NCI-H1417 treated with DMSO at 0.1 percent for 48 hours (cell line): ENCODE measurements around the gene MEI1.

Experiments used
- DNase-seq: peaks from one replicate; lab custom pipeline; 2025; lab: John Stamatoyannopoulos, UW

Gene MEI1

GRCh38 chr22:41841085-41841712, 141.9 kb downstream of the MEI1 start:
- no peak for DNase-seq

DNA sequence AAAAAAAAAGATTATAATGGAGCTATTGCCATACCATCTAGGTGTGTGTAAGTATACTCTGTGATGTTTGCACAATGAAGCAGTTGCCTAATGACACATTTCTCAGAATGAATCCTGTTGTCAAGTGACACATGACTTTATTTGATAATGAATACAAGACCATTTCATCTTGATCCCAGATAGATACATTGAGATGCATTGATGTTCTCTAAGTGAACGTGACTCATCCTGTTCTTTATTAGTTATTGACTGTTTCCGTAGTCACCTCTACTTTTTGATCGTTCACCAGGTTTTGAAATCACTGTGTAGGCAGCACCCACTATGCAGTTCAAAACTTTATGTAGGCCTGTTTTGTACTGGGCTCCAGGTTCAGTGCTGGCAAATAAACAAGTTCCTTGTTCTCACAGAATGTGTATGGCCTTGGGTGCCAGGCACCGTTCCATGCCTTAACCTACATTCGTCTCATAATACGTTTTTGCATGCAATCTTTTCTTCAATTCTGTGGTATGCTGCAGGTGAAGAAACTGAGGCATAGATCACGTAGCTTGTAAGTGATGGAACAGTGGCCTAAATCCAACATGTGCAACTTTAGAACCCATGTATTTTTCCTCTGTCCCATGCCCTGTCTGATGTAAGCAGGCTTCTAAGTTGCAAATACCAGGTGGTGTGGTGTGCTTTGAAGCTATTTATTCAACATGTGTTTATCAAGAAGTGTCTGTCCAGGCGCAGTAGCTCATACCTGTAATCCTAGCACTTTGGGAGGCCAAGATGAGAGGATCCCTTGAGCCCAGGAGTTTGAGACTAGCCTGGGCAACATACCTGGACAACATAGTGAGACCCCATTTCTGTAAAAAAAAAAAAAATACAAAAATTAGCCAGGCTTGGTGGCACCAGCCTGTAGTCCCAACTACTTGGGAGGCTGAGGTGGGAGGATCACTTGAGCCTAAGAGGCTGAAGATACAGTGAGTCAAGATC, 144.0 kb downstream of the MEI1 start:
- no peak for DNase-seq

DNA sequence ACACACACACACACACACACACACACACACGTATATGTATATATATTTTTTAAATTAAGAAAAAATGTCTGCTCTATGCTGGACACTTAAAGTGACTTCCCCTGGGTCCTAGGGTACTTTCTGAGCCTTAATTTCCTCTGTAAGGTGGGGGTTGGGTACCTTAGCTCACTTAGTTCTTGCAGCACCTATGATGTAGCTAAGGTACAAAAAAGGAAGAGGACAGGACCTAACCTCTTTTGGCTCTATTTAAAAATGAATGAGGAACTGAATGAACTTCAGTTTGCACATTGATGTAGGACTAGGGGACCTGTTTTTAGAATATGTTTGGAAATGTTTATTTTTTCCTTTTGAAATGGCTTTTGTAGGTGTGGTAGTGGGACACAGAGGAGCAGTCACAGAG, 144.7 kb downstream of the MEI1 start:
- no peak for DNase-seq

GRCh38 chr22:41844513-41844912, 145.2 kb downstream of the MEI1 start:
- DNase-seq: no peak

DNA sequence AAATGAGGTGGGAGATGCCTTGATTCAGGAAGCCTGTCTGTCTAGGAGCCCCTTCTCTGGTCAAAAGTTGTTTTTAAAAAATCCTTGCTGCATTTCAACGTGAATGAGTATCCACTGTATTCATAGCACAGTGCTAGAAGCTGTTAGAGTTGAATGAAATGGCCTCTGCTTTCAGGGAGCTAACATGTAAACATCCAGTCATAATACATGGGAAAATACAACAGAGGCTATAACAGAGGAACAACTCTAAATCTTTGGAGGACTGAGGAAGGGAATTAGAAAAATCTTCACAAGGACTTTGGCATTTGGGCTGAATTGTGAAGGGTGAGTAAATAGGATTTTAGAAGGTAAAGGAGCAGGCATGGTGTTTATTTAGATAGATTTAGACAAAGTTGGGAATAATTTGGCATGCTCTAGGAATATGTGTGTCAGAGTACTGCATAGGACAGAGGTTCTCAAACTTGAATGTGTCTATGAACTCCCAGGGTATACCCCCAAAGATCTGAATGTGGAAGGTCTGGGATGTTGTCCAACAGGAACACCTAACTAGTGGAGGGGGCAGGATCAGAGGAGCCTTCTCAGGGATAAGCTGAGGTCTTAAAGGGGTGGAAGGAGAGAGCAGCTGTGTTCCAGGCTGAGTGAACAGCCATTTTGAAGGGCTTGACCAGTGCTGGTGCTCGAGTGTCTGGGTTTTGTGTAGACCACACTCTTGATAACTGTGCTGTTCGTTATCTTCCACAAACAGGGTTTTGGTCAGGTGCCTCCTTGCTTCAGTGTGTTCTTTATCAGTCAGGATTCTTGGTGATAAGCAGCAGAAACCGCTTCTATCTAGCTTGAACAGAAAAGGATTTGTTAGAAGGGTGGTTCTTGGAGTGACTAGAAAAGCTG, 146.3 kb downstream of the MEI1 start:
- no peak for DNase-seq

- DNase-seq: no peak
These were observed 147.1 kb downstream of the MEI1 start for GRCh38 chr22:41846268-41846987.

- no peak for DNase-seq
These were observed 148.0 kb downstream of the MEI1 start for GRCh38 chr22:41847300-41847699.

DNA sequence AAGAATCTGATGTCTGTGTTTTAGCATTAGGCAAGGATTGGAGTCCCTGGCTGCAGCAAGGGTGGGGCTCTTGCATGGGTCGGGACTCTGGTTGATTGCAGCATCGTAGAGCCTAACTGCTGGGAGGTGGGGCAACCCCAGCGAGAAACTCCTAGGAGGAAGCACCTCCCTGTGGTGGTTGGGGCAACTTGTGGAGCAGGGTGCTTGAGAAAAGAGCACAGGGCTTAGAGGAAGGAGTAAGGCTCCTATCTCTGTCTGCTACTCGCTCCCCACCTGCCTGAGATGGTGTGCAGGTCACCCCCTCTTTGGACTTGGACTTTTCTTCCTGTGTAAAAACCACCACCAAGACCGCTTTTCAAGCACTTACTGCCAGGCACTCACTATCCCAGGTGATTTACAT, 149.2 kb downstream of the MEI1 start:
- DNase-seq: no peak
